H1 (cell line): ENCODE measurements around the gene DCN. TPM values are rescaled to one million over a fixed set of nuclear protein-coding genes. Genes with fewer than 3 reads are reported as not detected.

Experiments
- BACH1 ChIP-seq: IDR thresholded peaks from 2 replicates; pipeline ENCODE4 v1.6.1; 2012; ENCODE audit warnings: low read length, improper control_type of control experiment
- CBX8 ChIP-seq: fragments of 300-800, 300-1000 bp; sonication (generic); IDR thresholded peaks from 2 replicates; pipeline ENCODE4 v1.7.1; 2016; ENCODE audit warnings: low read depth, low read length, borderline replicate concordance
- CHD7 ChIP-seq: fragments of 300-600 bp; sonication (generic); IDR thresholded peaks from 2 replicates; pipeline ENCODE4 v1.7.1; 2012; ENCODE audit warnings: low read length, moderate library complexity, mild to moderate bottlenecking, inconsistent platforms; ENCODE audit not compliant: insufficient replicate concordance
- EZH2 ChIP-seq: fragments of 200-600 bp; sonication (generic); IDR thresholded peaks from 2 replicates; pipeline ENCODE4 v1.7.1; 2012; ENCODE audit warnings: low read depth, mild to moderate bottlenecking, moderate library complexity, low read length, inconsistent platforms; ENCODE audit not compliant: severe bottlenecking
- SP1 ChIP-seq: IDR thresholded peaks from 2 replicates; pipeline ENCODE4 v1.6.1; 2011; ENCODE audit warnings: low read depth, low read length
- ZNF274 ChIP-seq: IDR thresholded peaks from 2 replicates; pipeline ENCODE4 v1.7.0; 2012; ENCODE audit warnings: low read length, borderline replicate concordance; ENCODE audit errors: extremely low read depth
- polyA plus RNA-seq, 7 experiments: library from polyadenylated mRNA; depleted of rRNA in 3 of 7; stranded (reverse) in 5 of 7; unstranded in 2 of 7; fragments of >200 nt in 5 of 7; fragments of 200-250 nt in 2 of 7; gene quantifications; 1 replicate in 5 of 7; 2 replicates in 1 of 7; 4 replicates in 1 of 7; pipeline versions ENCODE4 v1.2.1 to v1.2.3, GENCODE V29; 2011 to 2013; ENCODE audit warnings: missing spikeins in 2 of 7, mixed read lengths in 2 of 7
- total RNA-seq: library from RNA; stranded (reverse); fragmentation: NEBNext Ultra II Directional; extraction: Animal tissue kit (Norgen Biotek cat#: 25700); gene quantifications from 2 replicates; pipeline ENCODE4 v1.2.1, GENCODE V29; 2021

Gene DCN
- total and polyA plus RNA-seq, 2 of the 8 experiments (the other 6 are each of a cell fraction or from before 2014, with no cell fraction given): not detected

GRCh38 chr12:91176915-91177314, 5.7 kb downstream of the DCN start (continued):
- TF ChIP-seq CHD7 (no peak), BACH1 (no peak), SP1 (no peak), CBX8 (no peak), EZH2 (no peak), ZNF274 (no peak)
